ENCODE data around the gene TBATA. TPM values are rescaled to one million over a fixed set of nuclear protein-coding genes. Genes with fewer than 3 reads are reported as not detected.

Gene TBATA
- total RNA-seq, 1 experiment from 2014 or later = not detected

- TF ChIP-seq AFF4 (CRISPR knock-in tag; IDR thresholded peaks at IDR 0.05; ENCODE audit: borderline replicate concordance) (no peak), TP53 (CRISPR knock-in tag; IDR thresholded peaks at IDR 0.05) (no peak), ZSCAN18 (CRISPR knock-in tag; IDR thresholded peaks at IDR 0.05) (no peak), MLX (CRISPR knock-in tag; IDR thresholded peaks at IDR 0.05) (no peak), ZNF317 (CRISPR knock-in tag; IDR thresholded peaks at IDR 0.05; ENCODE audit: borderline replicate concordance, low read depth) (no peak), ZNF512 (CRISPR knock-in tag; IDR thresholded peaks at IDR 0.05; ENCODE audit: borderline replicate concordance) (no peak), SMAD3 (CRISPR knock-in tag; IDR thresholded peaks at IDR 0.05; ENCODE audit: borderline replicate concordance) (no peak), MYBL2 (CRISPR knock-in tag; IDR thresholded peaks at IDR 0.05) (no peak), NR2C2 (CRISPR knock-in tag; IDR thresholded peaks at IDR 0.05) (no peak), CBFB (CRISPR knock-in tag; IDR thresholded peaks at IDR 0.05; ENCODE audit: low read depth) (no peak), ESRRA (CRISPR knock-in tag; IDR thresholded peaks at IDR 0.05; ENCODE audit: borderline replicate concordance) (no peak), ZBTB21 (CRISPR knock-in tag; IDR thresholded peaks at IDR 0.05; ENCODE audit: borderline replicate concordance) (no peak), E2F1 (CRISPR knock-in tag; IDR thresholded peaks at IDR 0.05) (no peak), CDX4 (CRISPR knock-in tag; IDR thresholded peaks at IDR 0.05; ENCODE audit: borderline replicate concordance) (no peak), NFE2L1 (CRISPR knock-in tag; IDR thresholded peaks at IDR 0.05) (no peak)
- Mint-ChIP-seq H3K27ac (no peak overlapping the region), H3K4me3 (no peak overlapping the region), H3K27me3 (ENCODE audit: low read depth) (peaks cover 6% of the 10 kb centered on the region), H3K36me3 (peaks cover 22% of the 10 kb centered on the region), H3K9me3 (peaks cover 28% of the 10 kb centered on the region), H3K4me1 (peaks cover 25% of the 10 kb centered on the region)
- DNase-seq (ENCODE audit: low spot score) (peak; percentile 6), ATAC-seq (no peak)
- CTCF ChIA-PET = no interaction called here
- POLR2A ChIA-PET = no interaction called here
Measured at GRCh38 chr10:70763567-70763966, 21.6 kb downstream of the TBATA start.
